Hepatocyte (in vitro differentiated cells): Measurements from ENCODE around the gene ITPR2. TPM values are rescaled to one million over a fixed set of nuclear protein-coding genes. Genes with fewer than 3 reads are reported as not detected.
"Not testable (repeated sequence)": the region's sequence is repeated elsewhere in the genome, so short reads cannot be mapped to it uniquely, and the experiment has no call there.

Source experiments
- DNase-seq: peaks from one replicate; pipeline ENCODE4 v3.0.0-alpha.2; 2016; ENCODE audit warnings: low spot score
- H2AFZ ChIP-seq: fragments of 200-600 bp; sonication (generic); 2 replicates; pipeline ENCODE4 v1.6.0; 2016; ENCODE audit warnings: antibody characterized with exemption, mild to moderate bottlenecking
- H3K27ac ChIP-seq: fragments of 200-600 bp; sonication (generic); 2 replicates; pipeline ENCODE4 v1.5.1; 2016; ENCODE audit warnings: mild to moderate bottlenecking
- H3K27me3 ChIP-seq: fragments of 200-600 bp; sonication (generic); 2 replicates; pipeline ENCODE4 v1.6.1; 2016
- H3K36me3 ChIP-seq: fragments of 200-600 bp; sonication (generic); replicated peaks from 2 replicates; pipeline ENCODE4 v1.5.1; 2016; ENCODE audit warnings: low read depth; ENCODE audit not compliant: insufficient read depth
- H3K4me1 ChIP-seq: fragments of 200-600 bp; sonication (generic); 2 replicates; pipeline ENCODE4 v1.5.1; 2016; ENCODE audit warnings: mild to moderate bottlenecking, moderate library complexity; ENCODE audit not compliant: insufficient read depth
- H3K4me2 ChIP-seq: fragments of 200-600 bp; sonication (generic); 2 replicates; pipeline ENCODE4 v1.6.0; 2016
- H3K4me3 ChIP-seq: fragments of 200-600 bp; sonication (generic); 2 replicates; pipeline ENCODE4 v1.5.1; 2016; ENCODE audit warnings: mild to moderate bottlenecking
- H3K79me2 ChIP-seq: fragments of 200-600 bp; sonication (generic); 2 replicates; pipeline ENCODE4 v1.6.0; 2017; ENCODE audit warnings: mild to moderate bottlenecking
- H3K9me2 ChIP-seq: fragments of 200-600 bp; sonication (generic); replicated peaks from 2 replicates; pipeline ENCODE4 v1.6.0; 2017; ENCODE audit warnings: mild to moderate bottlenecking; ENCODE audit not compliant: insufficient read depth
- H3K9me3 ChIP-seq: fragments of 200-600 bp; sonication (generic); 2 replicates; pipeline ENCODE4 v1.5.1; 2016; ENCODE audit warnings: low read depth, mild to moderate bottlenecking
- H4K20me1 ChIP-seq: fragments of 200-600 bp; sonication (generic); 2 replicates; pipeline ENCODE4 v1.6.0; 2016; ENCODE audit warnings: mild to moderate bottlenecking; ENCODE audit not compliant: insufficient read depth, poor library complexity, severe bottlenecking
- CTCF ChIP-seq: fragments of 200-600 bp; sonication (generic); IDR thresholded peaks from 2 replicates; pipeline ENCODE4 v1.5.1; 2016; ENCODE audit warnings: antibody characterized with exemption, mild to moderate bottlenecking; ENCODE audit not compliant: poor library complexity
- EZH2 ChIP-seq: fragments of 200-600 bp; sonication (generic); IDR thresholded peaks from 2 replicates; pipeline ENCODE4 v1.6.1; 2016; ENCODE audit warnings: antibody characterized with exemption, mild to moderate bottlenecking, borderline replicate concordance
- EZH2phosphoT487 ChIP-seq: fragments of 200-600 bp; sonication (generic); IDR thresholded peaks from one replicate; pipeline ENCODE4 v1.6.1; 2018; ENCODE audit warnings: antibody characterized with exemption, mild to moderate bottlenecking, low read depth, moderate library complexity; ENCODE audit not compliant: unreplicated experiment, severe bottlenecking
- WGBS: methylation state at CpG from one replicate; pipeline ENCODE4 v1.1.6; 2016; ENCODE audit warnings: low lambda C conversion rate; ENCODE audit errors: missing lambda C conversion rate; 5-methylcytosine and 5-hydroxymethylcytosine counted together
- polyA plus RNA-seq: library from polyadenylated mRNA; unstranded; fragments of >200 nt; fragmentation: Nextera tagmentation; extraction: Ambion mirVana; gene quantifications from 2 replicates; pipeline ENCODE4 v1.2.1, GENCODE V29; 2016
- total RNA-seq: library from RNA; depleted of rRNA; stranded (reverse); fragments of >200 nt; gene quantifications from 2 replicates; pipeline ENCODE4 v1.2.3, GENCODE V29; 2014

Gene ITPR2
- total and polyA plus RNA-seq, 2 experiments from 2014 or later = 22.0 to 51.4 TPM

- no peaks in the 10 kb centered on the region for H4K20me1 ChIP-seq
- no peak for DNase-seq
- 98% methylated on average over 24 of the region's 24 CpGs for WGBS
- no peak overlapping the region for H2AFZ ChIP-seq
- no peak overlapping the region for H3K4me2 ChIP-seq
- no peaks in the 10 kb centered on the region for H3K9me2 ChIP-seq
- H3K4me1 ChIP-seq = no peaks in the 10 kb centered on the region
- H3K27ac ChIP-seq = no peak overlapping the region
- H3K79me2 ChIP-seq = no peaks in the 10 kb centered on the region
- no peaks in the 10 kb centered on the region for H3K9me3 ChIP-seq
- H3K4me3 ChIP-seq = no peak overlapping the region
- no peak for TF ChIP-seq CTCF
- TF ChIP-seq EZH2phosphoT487 = no peak
- TF ChIP-seq EZH2 = no peak
- H3K36me3 ChIP-seq = no peaks in the 10 kb centered on the region
- no peaks in the 10 kb centered on the region for H3K27me3 ChIP-seq
Observed at GRCh38 chr12:26838888-26839416, 6.0 kb upstream of the ITPR2 start.

GRCh38 chr12:26836201-26836600, 3.2 kb upstream of the ITPR2 start:
- 100% methylated on average over 2 of the region's 2 CpGs for whole genome bisulfite sequencing
- TF ChIP-seq EZH2phosphoT487 (no peak), CTCF (no peak), EZH2 (no peak)
- H3K9me2 ChIP-seq = no peaks in the 10 kb centered on the region
- no peak overlapping the region for H2AFZ ChIP-seq
- H3K9me3 ChIP-seq = no peaks in the 10 kb centered on the region
- peaks cover 6% of the 10 kb centered on the region for H3K79me2 ChIP-seq
- no peak overlapping the region for H3K4me2 ChIP-seq
- H3K27ac ChIP-seq = no peak overlapping the region
- H3K36me3 ChIP-seq = no peaks in the 10 kb centered on the region
- no peak overlapping the region for H3K4me3 ChIP-seq
- H4K20me1 ChIP-seq = no peaks in the 10 kb centered on the region
- H3K27me3 ChIP-seq = no peaks in the 10 kb centered on the region
- peaks cover 3% of the 10 kb centered on the region for H3K4me1 ChIP-seq
- no peak for DNase-seq

GRCh38 chr12:26834503-26835060, 1.6 kb upstream of the ITPR2 start:
- H3K4me2 ChIP-seq = peak overlapping the region; percentile 91
- 87% methylated on average over 7 of the region's 7 CpGs for WGBS
- H3K9me3 ChIP-seq, H2AFZ ChIP-seq, H3K9me2 ChIP-seq, H3K27me3 ChIP-seq, H3K27ac ChIP-seq, DNase-seq, H3K4me1 ChIP-seq, H3K36me3 ChIP-seq, H3K4me3 ChIP-seq, H4K20me1 ChIP-seq: not testable (repeated sequence)
- H3K79me2 ChIP-seq = peaks cover 22% of the 10 kb centered on the region

- H2AFZ ChIP-seq = peak overlapping the region; percentile 87
- no peaks in the 10 kb centered on the region for H3K9me3 ChIP-seq
- no peaks in the 10 kb centered on the region for H3K9me2 ChIP-seq
- H3K36me3 ChIP-seq = no peaks in the 10 kb centered on the region
- H3K27ac ChIP-seq = peak overlapping the region; percentile 78
- TF ChIP-seq CTCF (no peak), EZH2phosphoT487 (no peak), EZH2 (no peak)
- peaks cover 29% of the 10 kb centered on the region for H3K79me2 ChIP-seq
- H3K4me2 ChIP-seq = peak overlapping the region; percentile 91
- peaks cover 6% of the 10 kb centered on the region for H3K4me1 ChIP-seq
- no peaks in the 10 kb centered on the region for H3K27me3 ChIP-seq
- H3K4me3 ChIP-seq = peak overlapping the region; percentile 44
- peaks cover 6% of the 10 kb centered on the region for H4K20me1 ChIP-seq
- 13% methylated on average over 27 of the region's 27 CpGs for WGBS
- DNase-seq = peak; percentile 68
Observed at GRCh38 chr12:26833743-26834490, 923 bp upstream of the ITPR2 start.
